RPMI8226 (cell line): Measurements from ENCODE around the gene GEMIN8.
A peak's percentile ranks its signal among the peaks of the same experiment; 100 is the strongest.

ENCODE experiments used
- DNase-seq: peaks from one replicate; pipeline ENCODE4 v3.0.0-alpha.2; 2015

Gene GEMIN8

GRCh38 chrX:14015294-14015693 is 14.4 kb downstream of the GEMIN8 start:
- DNase-seq: no peak

- no peak for DNase-seq
Observed at GRCh38 chrX:14014526-14014925, 15.2 kb downstream of the GEMIN8 start.

GRCh38 chrX:14013054-14013453 is 16.6 kb downstream of the GEMIN8 start:
- no peak for DNase-seq

GRCh38 chrX:14010566-14010965 is 19.1 kb downstream of the GEMIN8 start:
- no peak for DNase-seq

- DNase-seq: no peak
Observed at GRCh38 chrX:14006540-14006939, 23.2 kb downstream of the GEMIN8 start.

GRCh38 chrX:14003876-14004425 is 25.7 kb downstream of the GEMIN8 start:
- DNase-seq: no peak

- DNase-seq: no peak
Observed at GRCh38 chrX:14003028-14003427, 26.7 kb downstream of the GEMIN8 start.

GRCh38 chrX:13996650-13997049 is 33.0 kb downstream of the GEMIN8 start:
- DNase-seq: no peak

GRCh38 chrX:13994536-13995080 is 35.1 kb downstream of the GEMIN8 start:
- no peak for DNase-seq

GRCh38 chrX:13994104-13994503 is 35.6 kb downstream of the GEMIN8 start:
- no peak for DNase-seq

GRCh38 chrX:13990126-13990800 is 39.4 kb downstream of the GEMIN8 start:
- no peak for DNase-seq

GRCh38 chrX:13985697-13986435 is 43.8 kb downstream of the GEMIN8 start:
- DNase-seq: no peak

- DNase-seq: peak; percentile 16
Observed at GRCh38 chrX:13983734-13984133, 46.0 kb downstream of the GEMIN8 start.

GRCh38 chrX:13968198-13968597 is 61.5 kb downstream of the GEMIN8 start:
- DNase-seq: no peak

- no peak for DNase-seq
Observed at GRCh38 chrX:13967636-13968035, 62.1 kb downstream of the GEMIN8 start.

GRCh38 chrX:13966793-13967125 is 62.9 kb downstream of the GEMIN8 start:
- DNase-seq: no peak

- no peak for DNase-seq
Observed at GRCh38 chrX:13966071-13966792, 63.5 kb downstream of the GEMIN8 start.

- DNase-seq: no peak
Observed at GRCh38 chrX:13965531-13965930, 64.2 kb downstream of the GEMIN8 start.

GRCh38 chrX:13956998-13957397 is 72.7 kb downstream of the GEMIN8 start:
- no peak for DNase-seq
